Keratinocyte (primary cell): ENCODE measurements around the gene KRT23. TPM values are rescaled to one million over a fixed set of nuclear protein-coding genes. Genes with fewer than 3 reads are reported as not detected.

Experiments
- DNase-seq: peaks from one replicate; pipeline ENCODE4 v3.0.0-alpha.2; 2011; ENCODE audit warnings: low read depth, missing footprints, low spot score
- FAIRE-seq: peaks from 2 replicates; lab custom pipeline; 2011; peaks lifted over from hg19 to GRCh38; lab: Jason Lieb, UNC
- H2AFZ ChIP-seq: 2 replicates; pipeline ENCODE4 v1.6.0; 2012; ENCODE audit warnings: low read length, control low read depth, inconsistent platforms; ENCODE audit not compliant: control insufficient read depth
- H3K27ac ChIP-seq: 2 replicates; pipeline ENCODE4 v1.5.1; 2011; ENCODE audit warnings: low read length; ENCODE audit not compliant: control insufficient read depth, insufficient read depth
- H3K27me3 ChIP-seq: 3 replicates; pipeline ENCODE4 v1.6.0; 2011; ENCODE audit warnings: low read length; ENCODE audit not compliant: control insufficient read depth, insufficient read depth; ENCODE audit errors: extremely low read depth
- H3K36me3 ChIP-seq, 2 experiments: 2 replicates in 1 of 2; 3 replicates in 1 of 2; pipeline ENCODE4 v1.5.1; 2011; ENCODE audit warnings: low read length in 2 of 2, mild to moderate bottlenecking in 1 of 2; ENCODE audit not compliant: control insufficient read depth in 2 of 2, insufficient read depth in 2 of 2; ENCODE audit errors: extremely low read depth in 1 of 2
- H3K4me1 ChIP-seq: 3 replicates; pipeline ENCODE4 v1.5.1; 2011; ENCODE audit warnings: low read length; ENCODE audit not compliant: control insufficient read depth, insufficient read depth; ENCODE audit errors: extremely low read depth
- H3K4me2 ChIP-seq: 3 replicates; pipeline ENCODE4 v1.6.0; 2011; ENCODE audit warnings: low read depth, low read length; ENCODE audit not compliant: control insufficient read depth, insufficient read depth; ENCODE audit errors: extremely low read depth
- H3K4me3 ChIP-seq, 3 experiments: fragments of 200-600 bp in 1 of 3; sonication (generic) in 1 of 3; 2 replicates in 2 of 3; 3 replicates in 1 of 3; pipeline ENCODE4 v1.5.1; 2011 to 2016; ENCODE audit warnings: low read length in 3 of 3, mild to moderate bottlenecking in 3 of 3, control low read depth in 2 of 3, inconsistent platforms in 1 of 3, low read depth in 1 of 3, mixed read lengths in 1 of 3, mixed run types in 1 of 3, moderate library complexity in 1 of 3; ENCODE audit not compliant: control insufficient read depth in 2 of 3, insufficient read depth in 2 of 3; ENCODE audit errors: extremely low read depth in 1 of 3
- H3K79me2 ChIP-seq: 2 replicates; pipeline ENCODE4 v1.6.0; 2012; ENCODE audit warnings: low read length; ENCODE audit not compliant: control insufficient read depth, insufficient read depth
- H3K9ac ChIP-seq: 3 replicates; pipeline ENCODE4 v1.6.0; 2011; ENCODE audit warnings: low read length; ENCODE audit not compliant: control insufficient read depth, insufficient read depth; ENCODE audit errors: extremely low read depth
- H3K9me1 ChIP-seq: 3 replicates; pipeline ENCODE4 v1.6.0; 2011; ENCODE audit warnings: low read length; ENCODE audit not compliant: control insufficient read depth, insufficient read depth; ENCODE audit errors: extremely low read depth
- H3K9me3 ChIP-seq: 2 replicates; pipeline ENCODE4 v1.5.1; 2012; ENCODE audit warnings: low read depth, low read length; ENCODE audit not compliant: control insufficient read depth
- H4K20me1 ChIP-seq: 3 replicates; pipeline ENCODE4 v1.6.0; 2011; ENCODE audit warnings: low read length; ENCODE audit not compliant: control insufficient read depth, insufficient read depth; ENCODE audit errors: extremely low read depth
- EZH2 ChIP-seq: IDR thresholded peaks from one replicate; pipeline ENCODE4 v1.6.1; 2012; ENCODE audit warnings: inconsistent platforms, mild to moderate bottlenecking, low read length, moderate library complexity
- dilution Hi-C: fragments of 300-500 bp; cut with MboI; formaldehyde crosslinking; loops from one replicate; pipeline ENCODE4 v1.7.0; 2020; ENCODE audit warnings: low sequenced_read_pairs; ENCODE audit not compliant: extremely low pct_ligation_motif_present
- polyA plus RNA-seq, 5 experiments: library from polyadenylated mRNA; depleted of rRNA in 3 of 5; stranded (reverse) in 3 of 5; stranded (forward) in 1 of 5; unstranded in 1 of 5; fragments of >200 nt; gene quantifications; 1 replicate in 1 of 5; 2 replicates in 3 of 5; 3 replicates in 1 of 5; pipeline versions ENCODE4 v1.2.1 to v1.2.3, GENCODE V29; 2011 to 2012; ENCODE audit warnings: missing spikeins in 2 of 5, low read depth in 1 of 5, low replicate concordance in 1 of 5
- TF ChIP-seq, protein P1 (sequence below), 3 experiments: IDR thresholded peaks in 1 of 3; conservative IDR thresholded peaks in 1 of 3; optimal IDR thresholded peaks in 1 of 3; 2 replicates in 2 of 3; 3 replicates in 1 of 3; pipeline versions ENCODE3 to v1.5.1; 2011; ENCODE audit warnings: low read length in 3 of 3, mild to moderate bottlenecking in 3 of 3, moderate library complexity in 2 of 3, control low read depth in 1 of 3, inconsistent platforms in 1 of 3; ENCODE audit not compliant: insufficient read depth in 2 of 3; ENCODE audit errors: extremely low read depth in 1 of 3

The KRT23 gene
- polyA plus RNA-seq, 1 donor (not counting 4 experiments of a cell fraction or from before 2014, with no cell fraction given) = 8.2 TPM

GRCh38 chr17:40966848-40967247 is 29.4 kb upstream of the KRT23 start, which contains the start of gene KRT39:
Gene KRT39 (minus strand): TSS chr17:40966948. CDS start chr17:40966856, 92 bp downstream.
- FAIRE-seq = no peak
- no peak within 1 kb of the TSS for H2AFZ ChIP-seq

GRCh38 chr17:40963838-40964237 is 26.4 kb upstream of the KRT23 start:
- Histone ChIP-seq H3K27ac (peak overlapping the region; percentile 27), H3K4me3 (no peak overlapping the region), H2AFZ (peak overlapping the region; percentile 45), H3K79me2 (no peaks in the 10 kb centered on the region), H3K4me1 (peaks cover 8% of the 10 kb centered on the region), H3K9me1 (no peaks in the 10 kb centered on the region), H3K27me3 (no peaks in the 10 kb centered on the region), H3K36me3 (no peaks in the 10 kb centered on the region), H3K9ac (no peak overlapping the region), H4K20me1 (no peaks in the 10 kb centered on the region), H3K4me2 (peak overlapping the region; percentile 57), H3K9me3 (no peaks in the 10 kb centered on the region)
- FAIRE-seq = peak; percentile 82
- no peak for DNase-seq
- dilution Hi-C loops = no loop called here
- TF ChIP-seq, protein P1, sequence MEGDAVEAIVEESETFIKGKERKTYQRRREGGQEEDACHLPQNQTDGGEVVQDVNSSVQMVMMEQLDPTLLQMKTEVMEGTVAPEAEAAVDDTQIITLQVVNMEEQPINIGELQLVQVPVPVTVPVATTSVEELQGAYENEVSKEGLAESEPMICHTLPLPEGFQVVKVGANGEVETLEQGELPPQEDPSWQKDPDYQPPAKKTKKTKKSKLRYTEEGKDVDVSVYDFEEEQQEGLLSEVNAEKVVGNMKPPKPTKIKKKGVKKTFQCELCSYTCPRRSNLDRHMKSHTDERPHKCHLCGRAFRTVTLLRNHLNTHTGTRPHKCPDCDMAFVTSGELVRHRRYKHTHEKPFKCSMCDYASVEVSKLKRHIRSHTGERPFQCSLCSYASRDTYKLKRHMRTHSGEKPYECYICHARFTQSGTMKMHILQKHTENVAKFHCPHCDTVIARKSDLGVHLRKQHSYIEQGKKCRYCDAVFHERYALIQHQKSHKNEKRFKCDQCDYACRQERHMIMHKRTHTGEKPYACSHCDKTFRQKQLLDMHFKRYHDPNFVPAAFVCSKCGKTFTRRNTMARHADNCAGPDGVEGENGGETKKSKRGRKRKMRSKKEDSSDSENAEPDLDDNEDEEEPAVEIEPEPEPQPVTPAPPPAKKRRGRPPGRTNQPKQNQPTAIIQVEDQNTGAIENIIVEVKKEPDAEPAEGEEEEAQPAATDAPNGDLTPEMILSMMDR (optimal IDR thresholded peaks at IDR 0.05 in 1 of 3, IDR thresholded peaks at IDR 0.05 in 1 of 3, conservative IDR thresholded peaks at IDR 0.05 in 1 of 3; ENCODE audit: extremely low read depth in 1 of 3, insufficient read depth in 2 of 3, low read length in 3 of 3) = peak; percentile 50 to 69 (median 65)
- no peak for TF ChIP-seq EZH2

More at GRCh38 chr17:40966848-40967247, 29.4 kb upstream of the KRT23 start, which contains the start of gene KRT39:
- no peak within 1 kb of the TSS for H3K4me2 ChIP-seq
- no peak within 1 kb of the TSS for H3K9ac ChIP-seq
- H3K79me2 ChIP-seq = no peaks in the 10 kb centered on the region
- H3K4me1 ChIP-seq = no peaks in the 10 kb centered on the region
- dilution Hi-C loops = no loop called here
- no peaks in the 10 kb centered on the region for H3K9me1 ChIP-seq
- H3K27ac ChIP-seq = no peak within 1 kb of the TSS
- H3K36me3 ChIP-seq = no peaks in the 10 kb centered on the region
- no peak for TF ChIP-seq EZH2
- TF ChIP-seq, protein P1 (optimal IDR thresholded peaks at IDR 0.05 in 1 of 3, IDR thresholded peaks at IDR 0.05 in 1 of 3, conservative IDR thresholded peaks at IDR 0.05 in 1 of 3; ENCODE audit: extremely low read depth in 1 of 3, insufficient read depth in 2 of 3, low read length in 3 of 3) = no peak
- H3K27me3 ChIP-seq = no peaks in the 10 kb centered on the region
- H3K9me3 ChIP-seq = no peaks in the 10 kb centered on the region
- no peak within 1 kb of the TSS for H3K4me3 ChIP-seq
- no peak for DNase-seq
- no peaks in the 10 kb centered on the region for H4K20me1 ChIP-seq
